ENCODE results near the gene ABAT. TPM values are rescaled to one million over a fixed set of nuclear protein-coding genes. Genes with fewer than 3 reads are reported as not detected.

The ABAT gene
- total RNA-seq, 1 donor from 2014 or later, result 24.2 TPM

GRCh38 chr16:8718851-8719680 lies 44.6 kb downstream of the ABAT start:
- intact Hi-C loops (cut with micrococcal nuclease), result no loop called here
- no peak for DNase-seq (ENCODE audit: low spot score)
- Mint-ChIP-seq H3K9me3 (no peaks in the 10 kb centered on the region), H3K27me3 (ENCODE audit: low read depth) (no peaks in the 10 kb centered on the region), H3K36me3 (ENCODE audit: low read depth) (peaks cover 4% of the 10 kb centered on the region), H3K4me1 (ENCODE audit: low read depth) (no peaks in the 10 kb centered on the region), H3K27ac (no peak overlapping the region), H3K4me3 (ENCODE audit: low read depth) (no peak overlapping the region)

GRCh38 chr16:8720080-8720966 lies 45.9 kb downstream of the ABAT start:
- Mint-ChIP-seq H3K4me1 (ENCODE audit: low read depth) (no peaks in the 10 kb centered on the region), H3K9me3 (no peaks in the 10 kb centered on the region), H3K27me3 (ENCODE audit: low read depth) (no peaks in the 10 kb centered on the region), H3K36me3 (ENCODE audit: low read depth) (peaks cover 4% of the 10 kb centered on the region), H3K4me3 (ENCODE audit: low read depth) (no peak overlapping the region), H3K27ac (no peak overlapping the region)
- intact Hi-C loops (cut with micrococcal nuclease), result no loop called here
- no peak for DNase-seq (ENCODE audit: low spot score)

- Mint-ChIP-seq H3K4me3 (ENCODE audit: low read depth) (no peak overlapping the region), H3K4me1 (ENCODE audit: low read depth) (no peaks in the 10 kb centered on the region), H3K36me3 (ENCODE audit: low read depth) (peaks cover 4% of the 10 kb centered on the region), H3K27me3 (ENCODE audit: low read depth) (no peaks in the 10 kb centered on the region), H3K9me3 (no peaks in the 10 kb centered on the region), H3K27ac (no peak overlapping the region)
- intact Hi-C loops (cut with micrococcal nuclease), result no loop called here
- DNase-seq (ENCODE audit: low spot score), result no peak
Measured at GRCh38 chr16:8720967-8721308, 46.5 kb downstream of the ABAT start.

- Mint-ChIP-seq H3K4me3 (ENCODE audit: low read depth) (no peak overlapping the region), H3K9me3 (no peaks in the 10 kb centered on the region), H3K4me1 (ENCODE audit: low read depth) (no peaks in the 10 kb centered on the region), H3K27ac (no peak overlapping the region), H3K27me3 (ENCODE audit: low read depth) (no peaks in the 10 kb centered on the region), H3K36me3 (ENCODE audit: low read depth) (peaks cover 2% of the 10 kb centered on the region)
- intact Hi-C loops (cut with micrococcal nuclease), result no loop called here
- no peak for DNase-seq (ENCODE audit: low spot score)
Measured at GRCh38 chr16:8721336-8722024, 47.1 kb downstream of the ABAT start.

- Mint-ChIP-seq H3K27ac (no peak overlapping the region), H3K9me3 (no peaks in the 10 kb centered on the region), H3K27me3 (ENCODE audit: low read depth) (no peaks in the 10 kb centered on the region), H3K4me1 (ENCODE audit: low read depth) (no peaks in the 10 kb centered on the region), H3K4me3 (ENCODE audit: low read depth) (no peak overlapping the region), H3K36me3 (ENCODE audit: low read depth) (no peaks in the 10 kb centered on the region)
- no peak for DNase-seq (ENCODE audit: low spot score)
- intact Hi-C loops (cut with micrococcal nuclease), result no loop called here
Measured at GRCh38 chr16:8722025-8722348, 47.6 kb downstream of the ABAT start.

- intact Hi-C loops (cut with micrococcal nuclease), result no loop called here
- Mint-ChIP-seq H3K4me1 (ENCODE audit: low read depth) (peaks cover 15% of the 10 kb centered on the region), H3K9me3 (no peaks in the 10 kb centered on the region), H3K27me3 (ENCODE audit: low read depth) (no peaks in the 10 kb centered on the region), H3K36me3 (ENCODE audit: low read depth) (no peaks in the 10 kb centered on the region), H3K27ac (no peak overlapping the region), H3K4me3 (ENCODE audit: low read depth) (no peak overlapping the region)
- no peak for DNase-seq (ENCODE audit: low spot score)
Measured at GRCh38 chr16:8725513-8726178, 51.2 kb downstream of the ABAT start.

- peak overlapping the region; percentile 53 for H3K27ac Mint-ChIP-seq
- DNase-seq (ENCODE audit: low spot score), result no peak
- H3K4me1 Mint-ChIP-seq (ENCODE audit: low read depth), result peaks cover 15% of the 10 kb centered on the region
- H3K27me3 Mint-ChIP-seq (ENCODE audit: low read depth), result no peaks in the 10 kb centered on the region
- intact Hi-C loops (cut with micrococcal nuclease), result no loop called here
- H3K4me3 Mint-ChIP-seq (ENCODE audit: low read depth), result no peak overlapping the region
- H3K36me3 Mint-ChIP-seq (ENCODE audit: low read depth), result no peaks in the 10 kb centered on the region
- no peaks in the 10 kb centered on the region for H3K9me3 Mint-ChIP-seq
Measured at GRCh38 chr16:8727131-8727806, 52.9 kb downstream of the ABAT start.

GRCh38 chr16:8727857-8728618 lies 53.6 kb downstream of the ABAT start:
- H3K4me1 Mint-ChIP-seq (ENCODE audit: low read depth), result peaks cover 15% of the 10 kb centered on the region
- no peaks in the 10 kb centered on the region for H3K36me3 Mint-ChIP-seq (ENCODE audit: low read depth)
- peak overlapping the region; percentile 53 for H3K27ac Mint-ChIP-seq
- no peak overlapping the region for H3K4me3 Mint-ChIP-seq (ENCODE audit: low read depth)
- no peak for DNase-seq (ENCODE audit: low spot score)
- intact Hi-C loops (cut with micrococcal nuclease), result no loop called here
- H3K9me3 Mint-ChIP-seq, result no peaks in the 10 kb centered on the region
- H3K27me3 Mint-ChIP-seq (ENCODE audit: low read depth), result no peaks in the 10 kb centered on the region

- intact Hi-C loops (cut with micrococcal nuclease), result no loop called here
- Mint-ChIP-seq H3K27me3 (ENCODE audit: low read depth) (no peaks in the 10 kb centered on the region), H3K36me3 (ENCODE audit: low read depth) (peaks cover 6% of the 10 kb centered on the region), H3K4me3 (ENCODE audit: low read depth) (no peak overlapping the region), H3K4me1 (ENCODE audit: low read depth) (peaks cover 15% of the 10 kb centered on the region), H3K9me3 (peaks cover 7% of the 10 kb centered on the region), H3K27ac (no peak overlapping the region)
- DNase-seq (ENCODE audit: low spot score), result no peak
Measured at GRCh38 chr16:8729779-8730334, 55.4 kb downstream of the ABAT start.

- H3K27ac Mint-ChIP-seq, result no peak overlapping the region
- H3K9me3 Mint-ChIP-seq, result peaks cover 7% of the 10 kb centered on the region
- no peak for DNase-seq (ENCODE audit: low spot score)
- no peak overlapping the region for H3K4me3 Mint-ChIP-seq (ENCODE audit: low read depth)
- H3K4me1 Mint-ChIP-seq (ENCODE audit: low read depth), result peaks cover 15% of the 10 kb centered on the region
- H3K36me3 Mint-ChIP-seq (ENCODE audit: low read depth), result peaks cover 6% of the 10 kb centered on the region
- H3K27me3 Mint-ChIP-seq (ENCODE audit: low read depth), result no peaks in the 10 kb centered on the region
- intact Hi-C loops (cut with micrococcal nuclease), result no loop called here
Measured at GRCh38 chr16:8730335-8730915, 56.0 kb downstream of the ABAT start.

- peaks cover 7% of the 10 kb centered on the region for H3K9me3 Mint-ChIP-seq
- H3K4me3 Mint-ChIP-seq (ENCODE audit: low read depth), result no peak overlapping the region
- H3K27ac Mint-ChIP-seq, result no peak overlapping the region
- intact Hi-C loops (cut with micrococcal nuclease), result no loop called here
- H3K36me3 Mint-ChIP-seq (ENCODE audit: low read depth), result peaks cover 6% of the 10 kb centered on the region
- no peak for DNase-seq (ENCODE audit: low spot score)
- no peaks in the 10 kb centered on the region for H3K27me3 Mint-ChIP-seq (ENCODE audit: low read depth)
- H3K4me1 Mint-ChIP-seq (ENCODE audit: low read depth), result peaks cover 7% of the 10 kb centered on the region
Measured at GRCh38 chr16:8733849-8734540, 59.6 kb downstream of the ABAT start.

Measured in activated T-helper 2 cell treated with anti-CD3 and anti-CD28 coated beads, Interferon-gamma antibody, Interleukin-2, Interleukin-4, amounts not matched to agents 10 μg/mL and 5 μg/mL and 100 μg/mL, durations not matched to agents 14 hours and 24 hours and 36 hours (primary cell).